GM19099 (cell line): ENCODE results near the gene CGNL1.

Source experiments
- POLR2A ChIP-seq: IDR thresholded peaks from 3 replicates; pipeline ENCODE4 v1.6.1; 2011; ENCODE audit warnings: low read depth; ENCODE audit not compliant: insufficient read length; ENCODE audit errors: extremely low read depth

The CGNL1 gene

GRCh38 chr15:57476533-57476975, 100.2 kb downstream of the CGNL1 start:
- no peak for TF ChIP-seq POLR2A

DNA sequence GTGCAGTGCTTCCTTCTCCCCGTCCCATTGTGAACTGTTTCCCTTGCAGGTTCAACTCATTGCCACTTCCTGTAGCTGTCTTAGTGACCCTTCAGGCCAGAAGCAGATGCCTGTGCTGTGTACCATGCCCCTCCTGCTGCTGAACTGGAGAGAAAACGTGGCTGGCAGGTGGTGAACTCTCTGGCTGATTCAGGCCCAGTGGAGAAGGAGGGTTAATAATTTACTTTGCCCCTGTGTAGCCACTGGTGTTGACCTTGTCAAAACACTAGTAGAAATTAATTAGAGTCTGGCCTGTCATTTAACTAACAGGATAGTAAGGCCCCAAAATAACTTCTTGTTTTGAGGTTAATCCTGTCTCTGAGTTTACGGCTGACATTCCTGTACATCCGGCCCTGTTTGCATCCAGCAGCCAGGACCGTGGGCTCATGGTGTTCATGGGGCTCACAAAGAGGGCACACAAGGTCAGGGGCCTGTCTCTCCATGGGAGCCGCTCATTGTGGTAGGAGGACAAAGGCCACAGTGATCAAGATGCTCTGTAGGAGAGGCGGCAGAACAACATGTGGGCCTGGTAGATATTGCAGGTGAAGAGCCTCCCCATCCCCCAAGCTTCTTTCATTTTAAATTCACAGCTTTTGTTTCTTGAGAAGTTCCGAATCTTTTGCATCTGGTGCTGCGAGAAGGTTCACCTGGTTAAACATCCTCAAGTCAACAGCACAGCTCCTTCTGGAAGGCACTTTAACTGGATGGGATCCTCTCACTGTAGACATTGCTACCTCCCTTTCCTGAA, 101.6 kb downstream of the CGNL1 start:
- TF ChIP-seq POLR2A = no peak

DNA sequence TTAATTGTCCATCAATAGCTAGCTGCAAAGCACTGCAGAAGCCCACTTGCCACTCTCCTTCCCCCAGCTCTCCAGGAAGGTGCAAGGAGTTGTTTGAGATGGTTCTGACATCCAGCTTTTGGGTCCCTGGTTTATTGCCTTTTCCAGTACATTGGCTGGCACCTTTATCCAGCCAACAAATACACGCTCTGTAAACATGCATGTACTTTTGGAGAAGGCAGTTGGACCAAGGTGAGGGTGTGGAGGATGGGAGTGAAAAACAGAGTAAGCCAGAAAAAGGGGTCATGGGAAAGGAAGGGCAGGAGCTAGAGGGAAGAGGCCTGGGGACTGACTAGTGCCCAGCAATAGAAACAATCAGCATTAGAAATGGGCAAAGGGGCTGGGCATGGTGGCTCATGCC, 102.7 kb downstream of the CGNL1 start:
- TF ChIP-seq POLR2A = no peak

GRCh38 chr15:57481038-57481705, 104.9 kb downstream of the CGNL1 start:
- TF ChIP-seq POLR2A = no peak

- TF ChIP-seq POLR2A = no peak
Measured at GRCh38 chr15:57485869-57486268, 109.6 kb downstream of the CGNL1 start.

- no peak for TF ChIP-seq POLR2A
Measured at GRCh38 chr15:57486833-57487232, 110.5 kb downstream of the CGNL1 start.

GRCh38 chr15:57489122-57489521, 112.8 kb downstream of the CGNL1 start:
- TF ChIP-seq POLR2A = no peak

DNA sequence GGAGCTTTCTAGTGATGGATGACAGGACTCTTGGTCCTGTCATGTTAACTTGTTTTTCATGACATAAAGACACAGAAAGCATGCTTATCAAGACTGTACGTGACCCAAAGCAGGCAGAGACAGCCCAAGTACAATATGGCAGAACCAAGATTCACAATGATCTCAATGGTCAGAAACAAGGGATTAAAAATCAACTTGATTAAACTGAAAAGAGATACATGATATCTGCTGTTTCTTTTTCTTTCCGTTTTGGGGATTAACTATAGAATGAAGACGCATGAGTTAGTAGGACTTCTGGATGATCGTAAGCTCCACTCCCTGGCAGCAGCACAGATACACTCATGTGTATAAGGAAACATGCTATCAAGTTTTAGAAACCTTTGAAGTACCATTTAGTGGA, 117.0 kb downstream of the CGNL1 start:
- TF ChIP-seq POLR2A = no peak

DNA sequence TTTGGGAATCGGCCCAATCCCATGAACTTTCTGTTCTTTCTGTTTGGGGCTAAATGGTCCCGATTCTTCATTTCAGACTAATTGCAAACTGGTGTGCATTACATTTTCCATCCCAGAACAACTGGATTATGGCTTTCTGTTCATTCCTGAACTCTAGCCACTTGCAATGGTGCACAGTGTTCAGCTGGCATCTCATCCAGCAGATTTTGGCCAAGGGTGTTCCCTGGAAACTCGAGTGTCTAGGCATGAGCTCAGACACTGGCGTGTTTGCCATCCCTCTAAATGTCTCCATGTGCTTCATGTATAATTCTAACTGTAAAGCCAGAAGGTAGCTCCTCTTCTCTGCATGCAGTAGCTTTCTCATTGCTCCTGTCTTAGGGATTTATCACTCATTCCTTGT, 118.3 kb downstream of the CGNL1 start:
- TF ChIP-seq POLR2A = no peak

GRCh38 chr15:57495041-57495440, 118.7 kb downstream of the CGNL1 start:
- TF ChIP-seq POLR2A = no peak

DNA sequence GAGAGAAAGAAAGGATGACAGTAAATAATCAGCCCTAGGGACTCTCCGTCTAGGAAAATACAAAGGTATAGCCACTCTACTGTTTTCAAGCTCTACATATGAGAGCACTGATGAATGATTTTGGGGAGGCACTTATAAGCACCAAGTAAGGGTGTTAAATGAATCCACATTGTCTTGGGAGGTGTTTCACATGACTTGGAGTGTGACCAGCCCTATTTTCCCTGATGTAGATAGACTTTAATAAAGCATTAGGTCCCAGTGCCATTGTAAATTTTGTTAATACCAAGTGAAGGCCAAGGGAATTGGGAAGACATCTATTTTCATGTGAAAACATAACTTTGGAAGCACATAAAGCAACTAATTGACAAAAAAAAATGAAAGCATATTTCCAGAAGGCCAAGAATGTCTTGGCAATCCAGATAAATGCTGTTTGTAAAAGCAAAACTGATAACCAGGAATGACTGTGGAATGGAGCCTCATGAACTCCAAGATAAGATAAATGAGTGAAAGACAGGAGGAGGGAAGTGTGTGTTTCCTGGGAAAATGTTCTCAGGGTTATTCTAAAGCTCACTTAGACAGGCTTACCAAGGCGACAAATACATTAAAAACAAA, 119.4 kb downstream of the CGNL1 start:
- no peak for TF ChIP-seq POLR2A

GRCh38 chr15:57496594-57496945, 120.3 kb downstream of the CGNL1 start:
- no peak for TF ChIP-seq POLR2A

DNA sequence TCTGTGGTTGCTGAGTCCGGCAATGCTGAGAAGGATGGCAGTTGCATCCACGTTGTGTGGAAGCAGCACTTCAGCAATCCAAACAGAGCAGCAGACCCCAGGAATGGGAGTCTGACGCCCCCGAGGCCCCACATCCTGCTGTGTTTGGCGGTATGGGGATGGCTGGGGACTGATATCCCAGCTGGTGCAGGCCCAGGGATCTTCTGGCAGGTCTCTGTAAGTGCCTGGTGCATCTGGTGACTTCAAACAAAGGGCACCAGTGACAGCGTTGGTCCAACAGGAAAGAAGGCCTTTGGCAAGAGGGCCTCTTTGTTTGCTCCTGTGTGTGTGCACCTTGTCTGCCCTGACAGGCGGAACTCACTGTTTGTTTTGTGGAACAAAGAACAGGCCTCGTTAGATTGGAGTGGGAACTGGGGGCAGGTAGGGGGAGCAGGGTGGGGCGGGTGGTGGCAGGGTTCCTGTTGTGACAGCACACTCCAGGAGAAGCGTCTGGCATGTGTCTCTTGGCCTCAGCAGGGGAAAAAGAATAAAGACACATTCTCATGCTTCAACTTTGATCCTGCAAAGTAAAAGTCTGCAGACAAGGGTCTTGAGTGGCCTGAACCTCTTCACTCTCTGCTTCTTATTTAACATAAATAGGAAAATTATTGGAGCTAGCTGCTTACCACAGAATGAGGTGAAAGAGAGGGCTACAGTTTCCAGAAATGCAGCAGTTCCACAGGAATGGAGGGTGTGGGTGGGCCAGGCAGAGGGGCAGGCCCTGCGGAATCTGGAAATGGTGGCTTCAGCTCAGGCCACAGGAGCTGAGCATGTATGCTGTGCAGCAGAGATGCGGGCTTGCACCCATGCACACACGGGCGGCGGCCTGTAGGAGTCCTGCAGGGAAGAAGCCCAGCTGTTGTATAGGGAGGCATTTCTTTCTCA, 120.9 kb downstream of the CGNL1 start:
- no peak for TF ChIP-seq POLR2A

DNA sequence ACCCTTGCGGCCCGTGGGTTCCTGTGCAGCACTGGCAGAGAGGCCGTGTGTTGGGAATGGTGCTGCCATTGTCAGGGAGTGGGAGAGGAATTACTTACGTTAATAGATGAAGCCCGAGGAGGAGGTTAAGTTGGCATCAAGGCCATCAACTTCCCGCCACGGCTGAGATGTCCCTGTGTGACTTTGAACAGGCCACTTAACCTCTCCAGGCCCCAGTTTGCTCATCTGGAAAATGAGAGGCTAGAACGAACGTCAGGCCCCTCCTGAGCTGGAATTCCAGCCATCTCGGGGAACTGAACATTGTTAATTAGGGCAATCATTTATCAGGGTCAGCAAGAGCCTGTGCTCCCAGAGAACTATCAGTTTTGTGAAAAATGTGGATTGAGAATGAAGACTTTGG, 124.0 kb downstream of the CGNL1 start:
- no peak for TF ChIP-seq POLR2A
